ENCODE measurements around the gene RAMACL. TPM values are rescaled to one million over a fixed set of nuclear protein-coding genes. Genes with fewer than 3 reads are reported as not detected.
A peak's percentile ranks its signal among the peaks of the same experiment; 100 is the strongest.

Gene RAMACL
- total RNA-seq, 1 experiment from 2014 or later = 0.15 TPM

- POLR2A ChIA-PET = no interaction called here
- no peak for DNase-seq (ENCODE audit: low read depth, low spot score)
Measured at GRCh38 chr6:166588691-166589336, 2.3 kb upstream of the RAMACL start.

More at GRCh38 chr6:166588691-166589336, 2.3 kb upstream of the RAMACL start:
- ChIA-PET CTCF (no interaction called here), RAD21 (ENCODE audit: low non-redundant PET in 1 of 2, low total read pairs in 2 of 2, uncharacterized antibody in 2 of 2, unreplicated experiment in 2 of 2) (no interaction called here)
- Histone ChIP-seq H3K4me3 (replicated peaks in 1 of 2; ENCODE audit: low read depth in 1 of 2, low read length in 2 of 2) (no peak overlapping the region), H3K4me1 (ENCODE audit: control insufficient read depth in 1 of 2, insufficient read depth in 2 of 2, low read length in 2 of 2) (peaks cover 0 to 10% of the 10 kb centered on the region in 2 experiments; a peak in 2 of 4 replicates), H2AFZ (ENCODE audit: low read depth, low read length, poor library complexity, severe bottlenecking) (no peak overlapping the region), H4K20me1 (ENCODE audit: insufficient read depth) (no peaks in the 10 kb centered on the region), H3K27me3 (ENCODE audit: insufficient read depth, low read length) (no peaks in the 10 kb centered on the region), H3K9me3 (ENCODE audit: control insufficient read depth in 1 of 2, insufficient read depth in 1 of 2, low read depth in 1 of 2, low read length in 2 of 2) (no peaks in the 10 kb centered on the region), H3K4me2 (ENCODE audit: low read length) (peak overlapping the region; percentile 37; the same call in 1 of the 2 replicates), H3K27ac (ENCODE audit: low read depth, low read length) (no peak overlapping the region), H3K36me3 (ENCODE audit: control insufficient read depth in 1 of 2, insufficient read depth in 2 of 2, low read length in 2 of 2) (no peaks in the 10 kb centered on the region), H3K9me2 (ENCODE audit: insufficient read depth) (no peaks in the 10 kb centered on the region), H3K79me2 (ENCODE audit: insufficient read depth, low read length) (no peaks in the 10 kb centered on the region), H3K9ac (ENCODE audit: low read length) (no peak overlapping the region)
- intact Hi-C loops (cut with micrococcal nuclease) = no loop called here
- peak; percentile 50; the same call in 1 of the 2 replicates for TF ChIP-seq EGR1 (IDR thresholded peaks at IDR 0.05; ENCODE audit: low read depth)
- no peak for TF ChIP-seq ZFX (IDR thresholded peaks at IDR 0.05)
- no peak for TF ChIP-seq SIN3A (IDR thresholded peaks at IDR 0.05; ENCODE audit: low read depth)
- TF ChIP-seq CEBPB (IDR thresholded peaks at IDR 0.05; ENCODE audit: low read depth) = no peak
- TF ChIP-seq TCF7L2 (IDR thresholded peaks at IDR 0.05; ENCODE audit: borderline replicate concordance, extremely low read depth, insufficient read depth, insufficient read length) = no peak
- TF ChIP-seq CTCF (IDR thresholded peaks at IDR 0.05 in 2 of 3, conservative IDR thresholded peaks at IDR 0.05 in 1 of 3; ENCODE audit: borderline replicate concordance in 1 of 3, insufficient read depth in 1 of 3, low read depth in 2 of 3, low read length in 2 of 3) = no peak
- no peak for TF ChIP-seq EZH2 (IDR thresholded peaks at IDR 0.05)
- TF ChIP-seq ZNF274 (IDR thresholded peaks at IDR 0.05; ENCODE audit: low read depth, low read length) = no peak
- BruUV-seq (replicated peaks) = no TSS peak
- ATAC-seq = no peak

Measured in HCT116 (cell line).